ENCODE measurements around the gene CALCOCO1. TPM values are rescaled to one million over a fixed set of nuclear protein-coding genes. Genes with fewer than 3 reads are reported as not detected.

Gene CALCOCO1
- total and polyA plus RNA-seq, 10 of the 15 experiments (the other 5 are each of a cell fraction or from before 2014, with no cell fraction given) = 2.8 to 55.9 (median 13.7) TPM

- no peaks in the 10 kb centered on the region for H3K79me2 ChIP-seq (ENCODE audit: control insufficient read depth, insufficient read depth, low read length)
- no peak for FAIRE-seq
- H3K27ac ChIP-seq (ENCODE audit: control insufficient read depth, insufficient read depth) = no peak overlapping the region
- ChIA-PET POLR2A (interaction anchor here (0.5 to 1.3 kb wide), 3 partner anchors 44 to 119 kb away, joined by 3 to 4 read pairs (median 3); no protein-coding TSS in a partner anchor), SMC1A (ENCODE audit: uncharacterized antibody, unreplicated experiment) (interaction anchor here (0.7 to 5.9 kb wide), 10 partner anchors 12 to 293 kb away, joined by 3 to 96 read pairs (median 4); partner anchors contain the start of gene CISTR), CTCF (interaction anchor here (1.0 to 7.9 kb wide), 13 partner anchors 9 to 289 kb away, joined by 3 to 459 read pairs (median 5); partner anchors contain the start of gene CISTR), RAD21 (ENCODE audit: unreplicated experiment) (interaction anchor here (1.4 to 2.7 kb wide), 4 partner anchors 45 to 156 kb away, joined by 3 to 70 read pairs (median 10); partner anchors contain the start of gene CISTR)
- in situ Hi-C loops (cut with MboI) = loop anchor here (5.0 kb wide), 1 partner anchor 43 kb away; no protein-coding TSS in a partner anchor
- H3K9me3 ChIP-seq (replicated peaks; ENCODE audit: control insufficient read depth, insufficient read depth, low read length) = no peaks in the 10 kb centered on the region
- H2AFZ ChIP-seq (ENCODE audit: control insufficient read depth, low read depth, low read length) = no peak overlapping the region
- H3K4me1 ChIP-seq (ENCODE audit: control insufficient read depth, insufficient read depth, low read length) = peaks cover 5% of the 10 kb centered on the region; the same call in 1 of the 2 replicates
- no peak overlapping the region for H3K4me3 ChIP-seq
- intact Hi-C loops (cut with micrococcal nuclease; ENCODE audit: unreplicated experiment) = loop anchor here (10.0 kb wide), 2 partner anchors 285 to 515 kb away; partner anchors contain the start of gene HOXC10
- no peak for DNase-seq (ENCODE audit: low read depth, low spot score)
- peaks cover 12 to 40% of the 10 kb centered on the region in 2 experiments for H3K27me3 ChIP-seq (replicated peaks in 1 of 2; ENCODE audit: control insufficient read depth in 2 of 2, insufficient read depth in 2 of 2, low read length in 1 of 2)
- WGBS (ENCODE audit: insufficient coverage, insufficient replicate concordance, low lambda C conversion rate, missing lambda C conversion rate) = 9% methylated on average over 5 of the region's 5 CpGs
- ATAC-seq = no peak
- no TSS peak for BruUV-seq (replicated peaks)
- H3K36me3 ChIP-seq (ENCODE audit: control insufficient read depth in 2 of 2, insufficient read depth in 2 of 2, low read length in 1 of 2) = no peaks in the 10 kb centered on the region
- H4K20me1 ChIP-seq (ENCODE audit: control insufficient read depth, insufficient read depth) = no peaks in the 10 kb centered on the region
- H3K4me2 ChIP-seq (ENCODE audit: control insufficient read depth, insufficient read depth) = no peak overlapping the region
- no peak overlapping the region for H3K9ac ChIP-seq (ENCODE audit: control insufficient read depth, insufficient read depth, low read length)
- TF ChIP-seq NFYB (IDR thresholded peaks at IDR 0.05; ENCODE audit: insufficient read depth, low read depth, low read length) (no peak), KDM1A (IDR thresholded peaks at IDR 0.05; ENCODE audit: borderline replicate concordance) (no peak), HDAC6 (IDR thresholded peaks at IDR 0.05; ENCODE audit: unreplicated experiment) (no peak), LARP7 (IDR thresholded peaks at IDR 0.05) (no peak), CREM (IDR thresholded peaks at IDR 0.05; ENCODE audit: low read depth) (no peak), ASH2L (IDR thresholded peaks at IDR 0.05; ENCODE audit: borderline replicate concordance, low read depth) (no peak), HDGF (IDR thresholded peaks at IDR 0.05) (no peak), E4F1 (IDR thresholded peaks at IDR 0.05; ENCODE audit: borderline replicate concordance, partially characterized antibody) (no peak), FOXK2 (IDR thresholded peaks at IDR 0.05) (no peak)
- TF ChIP-seq, protein P1, sequence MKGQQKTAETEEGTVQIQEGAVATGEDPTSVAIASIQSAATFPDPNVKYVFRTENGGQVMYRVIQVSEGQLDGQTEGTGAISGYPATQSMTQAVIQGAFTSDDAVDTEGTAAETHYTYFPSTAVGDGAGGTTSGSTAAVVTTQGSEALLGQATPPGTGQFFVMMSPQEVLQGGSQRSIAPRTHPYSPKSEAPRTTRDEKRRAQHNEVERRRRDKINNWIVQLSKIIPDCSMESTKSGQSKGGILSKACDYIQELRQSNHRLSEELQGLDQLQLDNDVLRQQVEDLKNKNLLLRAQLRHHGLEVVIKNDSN (IDR thresholded peaks at IDR 0.05; ENCODE audit: borderline replicate concordance, extremely low read length, insufficient read depth, low read depth, low read length) = no peak
- TF ChIP-seq, protein P2, sequence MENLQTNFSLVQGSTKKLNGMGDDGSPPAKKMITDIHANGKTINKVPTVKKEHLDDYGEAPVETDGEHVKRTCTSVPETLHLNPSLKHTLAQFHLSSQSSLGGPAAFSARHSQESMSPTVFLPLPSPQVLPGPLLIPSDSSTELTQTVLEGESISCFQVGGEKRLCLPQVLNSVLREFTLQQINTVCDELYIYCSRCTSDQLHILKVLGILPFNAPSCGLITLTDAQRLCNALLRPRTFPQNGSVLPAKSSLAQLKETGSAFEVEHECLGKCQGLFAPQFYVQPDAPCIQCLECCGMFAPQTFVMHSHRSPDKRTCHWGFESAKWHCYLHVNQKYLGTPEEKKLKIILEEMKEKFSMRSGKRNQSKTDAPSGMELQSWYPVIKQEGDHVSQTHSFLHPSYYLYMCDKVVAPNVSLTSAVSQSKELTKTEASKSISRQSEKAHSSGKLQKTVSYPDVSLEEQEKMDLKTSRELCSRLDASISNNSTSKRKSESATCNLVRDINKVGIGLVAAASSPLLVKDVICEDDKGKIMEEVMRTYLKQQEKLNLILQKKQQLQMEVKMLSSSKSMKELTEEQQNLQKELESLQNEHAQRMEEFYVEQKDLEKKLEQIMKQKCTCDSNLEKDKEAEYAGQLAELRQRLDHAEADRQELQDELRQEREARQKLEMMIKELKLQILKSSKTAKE (IDR thresholded peaks at IDR 0.05; ENCODE audit: low read depth, poor library complexity, severe bottlenecking) = no peak
- TF ChIP-seq, protein P3, sequence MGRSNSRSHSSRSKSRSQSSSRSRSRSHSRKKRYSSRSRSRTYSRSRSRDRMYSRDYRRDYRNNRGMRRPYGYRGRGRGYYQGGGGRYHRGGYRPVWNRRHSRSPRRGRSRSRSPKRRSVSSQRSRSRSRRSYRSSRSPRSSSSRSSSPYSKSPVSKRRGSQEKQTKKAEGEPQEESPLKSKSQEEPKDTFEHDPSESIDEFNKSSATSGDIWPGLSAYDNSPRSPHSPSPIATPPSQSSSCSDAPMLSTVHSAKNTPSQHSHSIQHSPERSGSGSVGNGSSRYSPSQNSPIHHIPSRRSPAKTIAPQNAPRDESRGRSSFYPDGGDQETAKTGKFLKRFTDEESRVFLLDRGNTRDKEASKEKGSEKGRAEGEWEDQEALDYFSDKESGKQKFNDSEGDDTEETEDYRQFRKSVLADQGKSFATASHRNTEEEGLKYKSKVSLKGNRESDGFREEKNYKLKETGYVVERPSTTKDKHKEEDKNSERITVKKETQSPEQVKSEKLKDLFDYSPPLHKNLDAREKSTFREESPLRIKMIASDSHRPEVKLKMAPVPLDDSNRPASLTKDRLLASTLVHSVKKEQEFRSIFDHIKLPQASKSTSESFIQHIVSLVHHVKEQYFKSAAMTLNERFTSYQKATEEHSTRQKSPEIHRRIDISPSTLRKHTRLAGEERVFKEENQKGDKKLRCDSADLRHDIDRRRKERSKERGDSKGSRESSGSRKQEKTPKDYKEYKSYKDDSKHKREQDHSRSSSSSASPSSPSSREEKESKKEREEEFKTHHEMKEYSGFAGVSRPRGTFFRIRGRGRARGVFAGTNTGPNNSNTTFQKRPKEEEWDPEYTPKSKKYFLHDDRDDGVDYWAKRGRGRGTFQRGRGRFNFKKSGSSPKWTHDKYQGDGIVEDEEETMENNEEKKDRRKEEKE (IDR thresholded peaks at IDR 0.05) = no peak
Observed at GRCh38 chr12:53699678-53700025, 27.6 kb downstream of the CALCOCO1 start.

Data from GM12878 (cell line).